Nucleus accumbens (tissue), 56 donors: Measurements from ENCODE around the gene SCEL.
A peak's percentile ranks its signal among the peaks of the same experiment; 100 is the strongest.
"Not testable (repeated sequence)": the region's sequence is repeated elsewhere in the genome, so short reads cannot be mapped to it uniquely, and the experiment has no call there.

ENCODE experiments used
- DNase-seq, 56 donors: peaks; one replicate each; lab custom pipeline; 2025; lab: John Stamatoyannopoulos, UW

Gene SCEL

GRCh38 chr13:77535448-77535847 is at the start of gene SCEL:
Gene SCEL, plus strand, starts transcription at chr13:77535706. Its CDS starts 20,170 bp downstream, at chr13:77555876.
- DNase-seq: peak in 21 of 56 donors; percentile 0 to 49 (median 11)

- DNase-seq: no peak
Measured at GRCh38 chr13:77489566-77490337, 45.8 kb upstream of the SCEL start.

GRCh38 chr13:77492982-77493381 is 42.5 kb upstream of the SCEL start:
- peak in 4 of 56 donors; percentile 2 to 45 (median 10) for DNase-seq

GRCh38 chr13:77494226-77494625 is 41.3 kb upstream of the SCEL start:
- DNase-seq: no peak

- no peak for DNase-seq
Measured at GRCh38 chr13:77497350-77497749, 38.2 kb upstream of the SCEL start.

- DNase-seq: no peak
Measured at GRCh38 chr13:77497835-77498234, 37.7 kb upstream of the SCEL start.

- DNase-seq: no peak
Measured at GRCh38 chr13:77502104-77502720, 33.3 kb upstream of the SCEL start.

- DNase-seq: no peak
Measured at GRCh38 chr13:77503398-77503797, 32.1 kb upstream of the SCEL start.

GRCh38 chr13:77506874-77507273 is 28.6 kb upstream of the SCEL start:
- DNase-seq: no peak

- no peak for DNase-seq
Measured at GRCh38 chr13:77507931-77508776, 27.4 kb upstream of the SCEL start.

GRCh38 chr13:77508959-77509620 is 26.4 kb upstream of the SCEL start:
- DNase-seq: no peak

- DNase-seq: no peak
Measured at GRCh38 chr13:77510156-77510555, 25.4 kb upstream of the SCEL start.

GRCh38 chr13:77511552-77511951 is 24.0 kb upstream of the SCEL start:
- DNase-seq: no peak

GRCh38 chr13:77513719-77514335 is 21.7 kb upstream of the SCEL start:
- DNase-seq: no peak

- DNase-seq: no peak
Measured at GRCh38 chr13:77514336-77514726, 21.2 kb upstream of the SCEL start.

GRCh38 chr13:77515785-77516184 is 19.7 kb upstream of the SCEL start:
- DNase-seq: no peak

- no peak for DNase-seq
Measured at GRCh38 chr13:77516342-77516789, 19.1 kb upstream of the SCEL start.

- no peak for DNase-seq
Measured at GRCh38 chr13:77518266-77518665, 17.2 kb upstream of the SCEL start.

GRCh38 chr13:77519396-77519795 is 16.1 kb upstream of the SCEL start:
- DNase-seq: not testable (repeated sequence)

- no peak for DNase-seq
Measured at GRCh38 chr13:77519808-77520207, 15.7 kb upstream of the SCEL start.
